A673 (cell line): Measurements from ENCODE around the gene YIPF3. TPM values are rescaled to one million over a fixed set of nuclear protein-coding genes. Genes with fewer than 3 reads are reported as not detected.

ENCODE experiments used
- BruUV-seq: library from RNA; stranded (reverse); fragments of 400-500 nt; replicated peaks from 2 replicates; lab custom pipeline; 2021; lab: Mats Ljungman, UMichigan
- CTCF ChIA-PET: fragments of 300-600 bp; sonication (Branson Sonifier 250); formaldehyde crosslinking; loops from one replicate; lab custom pipeline; 2022; ENCODE audit warnings: antibody characterized with exemption; lab: Charles Lee
- POLR2A ChIA-PET: fragments of 300-600 bp; sonication (Branson Sonifier 250); formaldehyde crosslinking; loops from one replicate; lab custom pipeline; 2022; ENCODE audit warnings: antibody characterized with exemption; ENCODE audit not compliant: low non-redundant PET; lab: Charles Lee
- DNase-seq: peaks from one replicate; pipeline ENCODE4 v3.0.0-alpha.2; 2015; ENCODE audit warnings: low spot score
- H3K27ac ChIP-seq: fragments of 200-600 bp; sonication (generic); 2 replicates; pipeline ENCODE4 v1.5.1; 2016; ENCODE audit warnings: mixed run types, low read depth, mild to moderate bottlenecking, mixed read lengths, antibody characterized with exemption, low read length; ENCODE audit not compliant: poor library complexity, severe bottlenecking
- H3K27me3 ChIP-seq: fragments of 200-600 bp; sonication (generic); replicated peaks from 2 replicates; pipeline ENCODE4 v1.6.1; 2017; ENCODE audit warnings: mixed run types, low read depth, mild to moderate bottlenecking, mixed read lengths, antibody characterized with exemption, low read length; ENCODE audit not compliant: insufficient read depth, poor library complexity
- H3K36me3 ChIP-seq: fragments of 200-600 bp; sonication (generic); 2 replicates; pipeline ENCODE4 v1.6.1; 2016; ENCODE audit warnings: mixed run types, mild to moderate bottlenecking, mixed read lengths, antibody characterized with exemption, low read length; ENCODE audit not compliant: insufficient read depth, poor library complexity, severe bottlenecking
- H3K4me1 ChIP-seq: fragments of 200-600 bp; sonication (generic); 2 replicates; pipeline ENCODE4 v1.6.1; 2017; ENCODE audit warnings: mixed run types, mild to moderate bottlenecking, mixed read lengths, antibody characterized with exemption, low read length; ENCODE audit not compliant: insufficient read depth, poor library complexity, severe bottlenecking
- H3K4me3 ChIP-seq: fragments of 200-600 bp; sonication (generic); 2 replicates; pipeline ENCODE4 v1.5.1; 2016; ENCODE audit warnings: low read depth, mixed run types, mild to moderate bottlenecking, mixed read lengths, low read length; ENCODE audit not compliant: poor library complexity, severe bottlenecking
- H3K9me3 ChIP-seq: fragments of 200-600 bp; sonication (generic); 2 replicates; pipeline ENCODE4 v1.6.1; 2016; ENCODE audit warnings: mixed run types, low read depth, mild to moderate bottlenecking, mixed read lengths, antibody characterized with exemption, low read length; ENCODE audit not compliant: poor library complexity, severe bottlenecking
- CTCF ChIP-seq: fragments of 300-800, 200-600 bp; sonication (generic); conservative IDR thresholded peaks from 2 replicates; pipeline ENCODE4 v1.5.1; 2017; ENCODE audit warnings: low read depth, mild to moderate bottlenecking, antibody characterized with exemption, low read length, moderate library complexity, mixed read lengths
- EZH2 ChIP-seq: fragments of 200-600 bp; sonication (generic); IDR thresholded peaks from 2 replicates; pipeline ENCODE4 v1.6.1; 2017; ENCODE audit warnings: borderline replicate concordance, low read depth, mild to moderate bottlenecking, mixed read lengths, antibody characterized with exemption, low read length; ENCODE audit not compliant: poor library complexity, severe bottlenecking
- intact Hi-C: fragments of 100-400 bp; cut with micrococcal nuclease; formaldehyde crosslinking; loops from one replicate; pipeline ENCODE4 v1.10.0; 2022; ENCODE audit not compliant: unreplicated experiment
- total RNA-seq: library from RNA; stranded (reverse); gene quantifications from 2 replicates; pipeline ENCODE4 v1.2.3, GENCODE V29; 2021

YIPF3 gene
- total RNA-seq, 1 experiment from 2014 or later, result 75.1 TPM

- no peak for DNase-seq
- no peak for TF ChIP-seq EZH2
- peak; percentile 37; the same call in 1 of the 2 replicates for TF ChIP-seq CTCF
- intact Hi-C loops, result no loop called here
- H3K4me3 ChIP-seq, result no peak overlapping the region
- peaks cover 35% of the 10 kb centered on the region for H3K4me1 ChIP-seq
- peaks cover 21% of the 10 kb centered on the region for H3K36me3 ChIP-seq
- BruUV-seq, result no TSS peak
- H3K9me3 ChIP-seq, result no peaks in the 10 kb centered on the region
- POLR2A ChIA-PET, result no interaction called here
- H3K27ac ChIP-seq, result peak overlapping the region; percentile 50
- CTCF ChIA-PET, result no interaction called here
- no peaks in the 10 kb centered on the region for H3K27me3 ChIP-seq
These were observed 21.3 kb downstream of the YIPF3 start for GRCh38 chr6:43495409-43495941.

- CTCF ChIA-PET, result no interaction called here
These were observed 22.0 kb downstream of the YIPF3 start for GRCh38 chr6:43494766-43495165.

GRCh38 chr6:43494321-43494720 lies 22.4 kb downstream of the YIPF3 start:
- ChIA-PET POLR2A (no interaction called here), CTCF (no interaction called here)
- intact Hi-C loops, result no loop called here
- no TSS peak for BruUV-seq
- Histone ChIP-seq H3K4me3 (no peak overlapping the region), H3K27ac (no peak overlapping the region), H3K36me3 (peaks cover 11% of the 10 kb centered on the region), H3K27me3 (no peaks in the 10 kb centered on the region), H3K4me1 (peaks cover 39% of the 10 kb centered on the region), H3K9me3 (no peaks in the 10 kb centered on the region)
- no peak for TF ChIP-seq EZH2
- TF ChIP-seq CTCF, result no peak
- DNase-seq, result no peak

More at GRCh38 chr6:43494766-43495165, 22.0 kb downstream of the YIPF3 start:
- Histone ChIP-seq H3K36me3 (peaks cover 15% of the 10 kb centered on the region), H3K27ac (no peak overlapping the region), H3K4me1 (peaks cover 35% of the 10 kb centered on the region), H3K9me3 (no peaks in the 10 kb centered on the region), H3K4me3 (no peak overlapping the region), H3K27me3 (no peaks in the 10 kb centered on the region)
- BruUV-seq, result no TSS peak
- TF ChIP-seq CTCF, result no peak
- no peak for TF ChIP-seq EZH2
- intact Hi-C loops, result no loop called here
- DNase-seq, result no peak
- POLR2A ChIA-PET, result no interaction called here
